Vagina (tissue), 2 donors: ENCODE results near the gene PHPT1.

Experiments
- CTCF ChIP-seq, 3 experiments: fragments of 450-650 bp in 2 of 3; fragments of 200-600 bp in 1 of 3; sonication (generic) in 1 of 3; IDR thresholded peaks; one replicate each; pipeline ENCODE4 v1.5.1; 2017 to 2019; ENCODE audit warnings: antibody characterized with exemption in 3 of 3, mild to moderate bottlenecking in 2 of 3, moderate library complexity in 2 of 3
- POLR2A ChIP-seq, 2 donors: fragments of 450-650 bp; IDR thresholded peaks; one replicate each; pipeline ENCODE4 v1.6.1; 2017; ENCODE audit warnings: antibody characterized with exemption in 2 of 2, mild to moderate bottlenecking in 2 of 2, moderate library complexity in 2 of 2
- POLR2AphosphoS5 ChIP-seq, 2 donors: sonication (generic); formaldehyde crosslinking; IDR thresholded peaks; one replicate each; pipeline ENCODE4 v1.9.0; 2017; ENCODE audit warnings: antibody characterized with exemption in 2 of 2, mild to moderate bottlenecking in 2 of 2, low read depth in 1 of 2; ENCODE audit not compliant: insufficient read depth in 1 of 2

GRCh38 chr9:136880651-136881050 is 31.4 kb downstream of the PHPT1 start:
- TF ChIP-seq CTCF (IDR thresholded peaks at IDR 0.05), result no peak
- no peak for TF ChIP-seq POLR2A (IDR thresholded peaks at IDR 0.05)
- TF ChIP-seq POLR2AphosphoS5 (IDR thresholded peaks at IDR 0.05; ENCODE audit: insufficient read depth in 1 of 2, low read depth in 1 of 2), result no peak
